Measurements from ENCODE around the gene PAM16. TPM values are rescaled to one million over a fixed set of nuclear protein-coding genes. Genes with fewer than 3 reads are reported as not detected.

PAM16 gene
- total RNA-seq, 1 experiment from 2014 or later = 104 TPM

GRCh38 chr16:4313563-4314531, 37.3 kb downstream of the PAM16 start:
- Histone ChIP-seq H3K36me3 (ENCODE audit: control insufficient read depth, insufficient read depth, low read length) (no peaks in the 10 kb centered on the region; the same call in 1 of the 2 replicates), H3K27ac (ENCODE audit: low read length) (peak overlapping the region; percentile 53), H3K4me1 (ENCODE audit: control insufficient read depth, insufficient read depth, low read length) (peaks cover 18% of the 10 kb centered on the region), H3K9me3 (ENCODE audit: control insufficient read depth, insufficient read depth, low read depth, low read length) (no peaks in the 10 kb centered on the region), H3K27me3 (ENCODE audit: control insufficient read depth, insufficient read depth, low read length) (no peaks in the 10 kb centered on the region), H3K4me3 (ENCODE audit: low read depth in 2 of 2, low read length in 2 of 2) (peak overlapping the region; percentile 16 to 21; a peak in 3 of 4 replicates)
- in situ Hi-C loops (cut with HindIII; ENCODE audit: low pct_unique_long_range_greater_than_20kb, low sequenced_read_pairs) = no loop called here
- CTCF ChIA-PET = interaction anchor here (0.6 to 1.3 kb wide), 3 partner anchors 10 to 80 kb away, joined by 3 to 5 read pairs (median 3); no protein-coding TSS in a partner anchor
- BruUV-seq (replicated peaks) = TSS peak; percentile 73
- intact Hi-C loops (cut with micrococcal nuclease; ENCODE audit: unreplicated experiment) = no loop called here
- no peak for DNase-seq (ENCODE audit: low read depth, low spot score)
- POLR2A ChIA-PET = interaction anchor here (0.6 kb wide), 1 partner anchor 302 kb away, joined by 7 read pairs; no protein-coding TSS in a partner anchor
- peak; percentile 12 for ATAC-seq
- TF ChIP-seq REST (IDR thresholded peaks at IDR 0.05; ENCODE audit: insufficient read depth in 1 of 2, low read depth in 2 of 2, low read length in 1 of 2) (no peak), CTCF (IDR thresholded peaks at IDR 0.05) (peak; percentile 97)

GRCh38 chr16:4309833-4310266, 41.3 kb downstream of the PAM16 start:
- Histone ChIP-seq H3K4me1 (ENCODE audit: control insufficient read depth, insufficient read depth, low read length) (peaks cover 19% of the 10 kb centered on the region), H3K36me3 (ENCODE audit: control insufficient read depth, insufficient read depth, low read length) (no peaks in the 10 kb centered on the region), H3K27me3 (ENCODE audit: control insufficient read depth, insufficient read depth, low read length) (no peaks in the 10 kb centered on the region), H3K4me3 (ENCODE audit: low read depth in 2 of 2, low read length in 2 of 2) (no peak overlapping the region), H3K9me3 (ENCODE audit: control insufficient read depth, insufficient read depth, low read depth, low read length) (no peaks in the 10 kb centered on the region), H3K27ac (ENCODE audit: low read length) (peak overlapping the region; percentile 45)
- DNase-seq (ENCODE audit: low read depth, low spot score) = no peak
- BruUV-seq (replicated peaks) = no TSS peak
- in situ Hi-C loops (cut with HindIII; ENCODE audit: low pct_unique_long_range_greater_than_20kb, low sequenced_read_pairs) = no loop called here
- intact Hi-C loops (cut with micrococcal nuclease; ENCODE audit: unreplicated experiment) = no loop called here
- peak; percentile 90 for TF ChIP-seq CTCF (IDR thresholded peaks at IDR 0.05)
- TF ChIP-seq TCF7L2 (IDR thresholded peaks at IDR 0.05; ENCODE audit: low read depth, low read length) = no peak
- ChIA-PET CTCF (interaction anchor here (0.8 to 2.8 kb wide), 6 partner anchors 10 to 29 kb away, joined by 3 to 12 read pairs (median 6); no protein-coding TSS in a partner anchor), POLR2A (interaction anchor here (0.5 to 0.9 kb wide), 3 partner anchors 19 to 148 kb away, joined by 3 to 9 read pairs (median 5); no protein-coding TSS in a partner anchor)
- peak; percentile 69 for ATAC-seq

All from Panc1 (cell line).